NAMALWA (cell line): ENCODE measurements around the gene BCL2L2.

Experiments used
- DNase-seq: peaks from one replicate; pipeline ENCODE4 v3.0.0-alpha.2; 2015; ENCODE audit warnings: low spot score

BCL2L2 gene

GRCh38 chr14:23299986-23300686 lies 6.5 kb upstream of the BCL2L2 start:
- DNase-seq = peak; percentile 16

- DNase-seq = no peak
Measured at GRCh38 chr14:23300687-23301223, 5.9 kb upstream of the BCL2L2 start.

GRCh38 chr14:23301288-23301968 lies 5.2 kb upstream of the BCL2L2 start:
- peak; percentile 98 for DNase-seq

- DNase-seq = no peak
Measured at GRCh38 chr14:23301969-23302289, 4.7 kb upstream of the BCL2L2 start.

GRCh38 chr14:23302290-23303225 lies 4.1 kb upstream of the BCL2L2 start, which contains the start of gene PPP1R3E:
PPP1R3E (minus strand) TSS chr14:23302859; CDS start chr14:23302576, 283 bp downstream.
- peak; percentile 84 for DNase-seq

GRCh38 chr14:23307146-23307530 lies 505 bp downstream of the BCL2L2 start:
- DNase-seq = no peak

- no peak for DNase-seq
Measured at GRCh38 chr14:23307687-23308644, 1.3 kb downstream of the BCL2L2 start.

GRCh38 chr14:23308721-23309445 lies 2.2 kb downstream of the BCL2L2 start:
- DNase-seq = no peak

- no peak for DNase-seq
Measured at GRCh38 chr14:23310546-23310945, 3.9 kb downstream of the BCL2L2 start.

- no peak for DNase-seq
Measured at GRCh38 chr14:23316300-23316699, 9.7 kb downstream of the BCL2L2 start.

- no peak for DNase-seq
Measured at GRCh38 chr14:23319746-23320583, 13.3 kb downstream of the BCL2L2 start.

- DNase-seq = peak; percentile 100
Measured at GRCh38 chr14:23320584-23321571, 14.2 kb downstream of the BCL2L2 start, which contains the start of gene PABPN1. PABPN1 (plus strand) TSS chr14:23321457; CDS start chr14:23321470, 13 bp downstream.

- peak; percentile 63 for DNase-seq
Measured at GRCh38 chr14:23321572-23322547, 15.2 kb downstream of the BCL2L2 start.

GRCh38 chr14:23322568-23323517 lies 16.2 kb downstream of the BCL2L2 start:
- no peak for DNase-seq

- no peak for DNase-seq
Measured at GRCh38 chr14:23323838-23324454, 17.3 kb downstream of the BCL2L2 start.
